Stimulated activated naive CD4-positive, alpha-beta T cell (primary cell): ENCODE measurements around the gene FNDC3B.

Experiments
- DNase-seq, 6 experiments: peaks; one replicate each; lab custom pipeline; 2025; lab: John Stamatoyannopoulos, UW

Gene FNDC3B

GRCh38 chr3:172189987-172190603, 150.7 kb downstream of the FNDC3B start:
- no peak for DNase-seq

GRCh38 chr3:172190980-172191379, 151.6 kb downstream of the FNDC3B start:
- no peak for DNase-seq

GRCh38 chr3:172191629-172192028, 152.3 kb downstream of the FNDC3B start:
- no peak for DNase-seq

GRCh38 chr3:172192830-172193415, 153.5 kb downstream of the FNDC3B start:
- no peak for DNase-seq

GRCh38 chr3:172193436-172193835, 154.1 kb downstream of the FNDC3B start:
- DNase-seq: no peak

GRCh38 chr3:172194702-172195406, 155.5 kb downstream of the FNDC3B start:
- no peak for DNase-seq

- no peak for DNase-seq
Measured at GRCh38 chr3:172195407-172195754, 156.0 kb downstream of the FNDC3B start.

GRCh38 chr3:172197344-172197743, 158.0 kb downstream of the FNDC3B start:
- DNase-seq: no peak

GRCh38 chr3:172198428-172198827, 159.1 kb downstream of the FNDC3B start:
- no peak for DNase-seq

- DNase-seq: no peak
Measured at GRCh38 chr3:172199850-172200369, 160.5 kb downstream of the FNDC3B start.

- no peak for DNase-seq
Measured at GRCh38 chr3:172201136-172201869, 161.9 kb downstream of the FNDC3B start.

- DNase-seq: no peak
Measured at GRCh38 chr3:172201870-172202236, 162.5 kb downstream of the FNDC3B start.

- DNase-seq: no peak
Measured at GRCh38 chr3:172202797-172203196, 163.4 kb downstream of the FNDC3B start.

GRCh38 chr3:172203522-172204258, 164.3 kb downstream of the FNDC3B start:
- no peak for DNase-seq

- DNase-seq: no peak
Measured at GRCh38 chr3:172204716-172205115, 165.3 kb downstream of the FNDC3B start.

- DNase-seq: no peak
Measured at GRCh38 chr3:172208586-172209332, 169.4 kb downstream of the FNDC3B start.

- no peak for DNase-seq
Measured at GRCh38 chr3:172209333-172210321, 170.2 kb downstream of the FNDC3B start.

GRCh38 chr3:172210355-172210754, 171.0 kb downstream of the FNDC3B start:
- no peak for DNase-seq

- no peak for DNase-seq
Measured at GRCh38 chr3:172211123-172211522, 171.7 kb downstream of the FNDC3B start.

- no peak for DNase-seq
Measured at GRCh38 chr3:172213200-172213599, 173.8 kb downstream of the FNDC3B start.
